Esophagus muscularis mucosa (tissue), 4 donors: ENCODE data around the gene TRDN. TPM values are rescaled to one million over a fixed set of nuclear protein-coding genes. Genes with fewer than 3 reads are reported as not detected.

ENCODE experiments used
- DNase-seq: peaks from one replicate; pipeline ENCODE4 v3.0.0-alpha.2; 2017; ENCODE audit errors: extremely low spot score
- H3K27ac ChIP-seq, 4 donors: fragments of 200-600 bp; sonication (generic); replicated peaks in 1 of 4; 1 replicate in 3 of 4; 2 replicates in 1 of 4; pipeline ENCODE4 v1.5.1; 2016 to 2019; ENCODE audit warnings: mild to moderate bottlenecking in 1 of 4
- H3K27me3 ChIP-seq, 4 donors: fragments of 200-600 bp; sonication (generic); one replicate each; pipeline versions ENCODE4 v1.5.1 to v1.6.0; 2016 to 2019
- H3K36me3 ChIP-seq, 4 donors: fragments of 200-600 bp; sonication (generic); one replicate each; pipeline ENCODE4 v1.5.1; 2016 to 2019
- H3K4me1 ChIP-seq, 4 donors: fragments of 200-600 bp; sonication (generic); one replicate each; pipeline ENCODE4 v1.5.1; 2016 to 2019
- H3K4me3 ChIP-seq, 4 donors: fragments of 200-600 bp; sonication (generic); 1 replicate in 2 of 4; 2 replicates in 2 of 4; pipeline ENCODE4 v1.5.1; 2016 to 2019; ENCODE audit warnings: mild to moderate bottlenecking in 4 of 4, moderate library complexity in 1 of 4
- H3K9me3 ChIP-seq, 4 donors: fragments of 200-600 bp; sonication (generic); 1 replicate in 3 of 4; 2 replicates in 1 of 4; pipeline ENCODE4 v1.5.1; 2016 to 2019
- CTCF ChIP-seq, 3 experiments: fragments of 200-600 bp in 2 of 3; fragments of 450-650 bp in 1 of 3; sonication (generic) in 2 of 3; IDR thresholded peaks; one replicate each; pipeline ENCODE4 v1.5.1; 2017 to 2019; ENCODE audit warnings: antibody characterized with exemption in 3 of 3, mild to moderate bottlenecking in 2 of 3, moderate library complexity in 1 of 3
- EP300 ChIP-seq: sonication (generic); formaldehyde crosslinking; IDR thresholded peaks from one replicate; pipeline ENCODE4 v1.6.1; 2017; ENCODE audit warnings: antibody characterized with exemption
- POLR2A ChIP-seq: fragments of 450-650 bp; IDR thresholded peaks from one replicate; pipeline ENCODE4 v1.6.1; 2017; ENCODE audit warnings: antibody characterized with exemption, moderate library complexity, mild to moderate bottlenecking, low read depth
- POLR2AphosphoS5 ChIP-seq, 2 donors: sonication (generic); formaldehyde crosslinking; IDR thresholded peaks; one replicate each; pipeline ENCODE4 v1.6.1; 2017; ENCODE audit warnings: antibody characterized with exemption in 2 of 2
- WGBS: methylation state at CpG from one replicate; pipeline ENCODE4 v1.1.5; 2018; 5-methylcytosine and 5-hydroxymethylcytosine counted together
- intact Hi-C: fragments of 100-400 bp; cut with DNase I; formaldehyde crosslinking; loops from one replicate; pipeline ENCODE4 v1.15.1; 2023
- total RNA-seq, 4 donors: library from RNA; depleted of rRNA; stranded (reverse); fragments of >200 nt; gene quantifications; one replicate each; pipeline versions ENCODE4 v1.1.0 to v1.2.1, GENCODE V29; 2016

The TRDN gene
- total RNA-seq, 4 donors from 2014 or later = not detected

- TF ChIP-seq EP300 = no peak
- TF ChIP-seq POLR2AphosphoS5 (IDR thresholded peaks at IDR 0.05) = no peak
- Histone ChIP-seq H3K36me3 (no peaks in the 10 kb centered on the region), H3K9me3 (no peaks in the 10 kb centered on the region), H3K4me3 (no peak overlapping the region), H3K27me3 (no peaks in the 10 kb centered on the region), H3K4me1 (no peaks in the 10 kb centered on the region), H3K27ac (no peak overlapping the region)
- 96% methylated on average over 6 of the region's 6 CpGs for WGBS
- no peak for DNase-seq
- intact Hi-C loops = no loop called here
These were observed 31.3 kb upstream of the TRDN start for GRCh38 chr6:123668063-123668462.

- intact Hi-C loops = no loop called here
- Histone ChIP-seq H3K27ac (no peak overlapping the region), H3K4me1 (no peaks in the 10 kb centered on the region), H3K27me3 (no peaks in the 10 kb centered on the region), H3K4me3 (no peak overlapping the region), H3K36me3 (no peaks in the 10 kb centered on the region), H3K9me3 (no peaks in the 10 kb centered on the region)
- DNase-seq = no peak
- TF ChIP-seq POLR2A (no peak), CTCF (IDR thresholded peaks at IDR 0.05) (no peak), EP300 (no peak), POLR2AphosphoS5 (IDR thresholded peaks at IDR 0.05) (no peak)
These were observed 26.7 kb upstream of the TRDN start for GRCh38 chr6:123663436-123663835.

- WGBS = 32% methylated on average over 3 of the region's 3 CpGs
- H3K9me3 ChIP-seq = no peaks in the 10 kb centered on the region
- H3K27me3 ChIP-seq = no peaks in the 10 kb centered on the region
- H3K4me3 ChIP-seq = no peak overlapping the region
- DNase-seq = no peak
- intact Hi-C loops = no loop called here
- no peak overlapping the region for H3K27ac ChIP-seq
- no peak for TF ChIP-seq POLR2A
- no peak for TF ChIP-seq POLR2AphosphoS5 (IDR thresholded peaks at IDR 0.05)
- no peak for TF ChIP-seq CTCF (IDR thresholded peaks at IDR 0.05)
- TF ChIP-seq EP300 = no peak
- H3K36me3 ChIP-seq = no peaks in the 10 kb centered on the region
- no peaks in the 10 kb centered on the region for H3K4me1 ChIP-seq
These were observed 26.0 kb upstream of the TRDN start for GRCh38 chr6:123662757-123663156.

GRCh38 chr6:123661105-123661891, 24.5 kb upstream of the TRDN start:
- 88% methylated on average over 5 of the region's 5 CpGs for WGBS
- Histone ChIP-seq H3K27ac (no peak overlapping the region), H3K4me1 (no peaks in the 10 kb centered on the region), H3K9me3 (no peaks in the 10 kb centered on the region), H3K36me3 (no peaks in the 10 kb centered on the region), H3K27me3 (no peaks in the 10 kb centered on the region), H3K4me3 (no peak overlapping the region)
- DNase-seq = no peak
- no peak for TF ChIP-seq CTCF (IDR thresholded peaks at IDR 0.05)
- TF ChIP-seq EP300 = no peak
- no peak for TF ChIP-seq POLR2AphosphoS5 (IDR thresholded peaks at IDR 0.05)
- TF ChIP-seq POLR2A = no peak
- intact Hi-C loops = no loop called here

- intact Hi-C loops = no loop called here
- no peak overlapping the region for H3K27ac ChIP-seq
- TF ChIP-seq CTCF (IDR thresholded peaks at IDR 0.05) (no peak), EP300 (no peak), POLR2AphosphoS5 (IDR thresholded peaks at IDR 0.05) (no peak), POLR2A (no peak)
- H3K27me3 ChIP-seq = no peaks in the 10 kb centered on the region
- no peak overlapping the region for H3K4me3 ChIP-seq
- no peaks in the 10 kb centered on the region for H3K36me3 ChIP-seq
- H3K9me3 ChIP-seq = no peaks in the 10 kb centered on the region
- H3K4me1 ChIP-seq = no peaks in the 10 kb centered on the region
- WGBS = 92% methylated on average over 5 of the region's 5 CpGs
- DNase-seq = no peak
These were observed 23.4 kb upstream of the TRDN start for GRCh38 chr6:123659960-123660748.
